Measurements from ENCODE around the gene UBQLN4.

DNA sequence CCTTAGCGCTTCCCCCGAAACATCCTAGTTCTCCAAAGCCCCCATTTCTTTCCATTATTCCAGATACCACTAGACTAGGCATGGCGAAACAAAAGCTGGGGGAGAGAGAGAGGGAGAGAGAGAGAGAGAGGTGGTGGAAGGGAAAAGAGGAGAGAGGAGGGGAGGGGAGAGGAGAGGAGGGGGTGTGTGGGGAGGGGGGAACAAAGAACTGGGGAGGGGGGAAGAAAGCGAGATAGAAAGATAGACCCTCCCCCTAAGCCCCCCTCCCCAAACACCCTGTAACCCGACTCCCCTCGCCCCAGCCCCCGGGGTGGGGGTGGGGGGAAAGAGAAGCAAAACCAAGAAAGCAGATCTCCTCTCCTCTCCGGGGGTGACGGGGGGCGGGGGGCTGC lies 28.3 kb upstream of the UBQLN4 start:
- TF ChIP-seq, protein P1, sequence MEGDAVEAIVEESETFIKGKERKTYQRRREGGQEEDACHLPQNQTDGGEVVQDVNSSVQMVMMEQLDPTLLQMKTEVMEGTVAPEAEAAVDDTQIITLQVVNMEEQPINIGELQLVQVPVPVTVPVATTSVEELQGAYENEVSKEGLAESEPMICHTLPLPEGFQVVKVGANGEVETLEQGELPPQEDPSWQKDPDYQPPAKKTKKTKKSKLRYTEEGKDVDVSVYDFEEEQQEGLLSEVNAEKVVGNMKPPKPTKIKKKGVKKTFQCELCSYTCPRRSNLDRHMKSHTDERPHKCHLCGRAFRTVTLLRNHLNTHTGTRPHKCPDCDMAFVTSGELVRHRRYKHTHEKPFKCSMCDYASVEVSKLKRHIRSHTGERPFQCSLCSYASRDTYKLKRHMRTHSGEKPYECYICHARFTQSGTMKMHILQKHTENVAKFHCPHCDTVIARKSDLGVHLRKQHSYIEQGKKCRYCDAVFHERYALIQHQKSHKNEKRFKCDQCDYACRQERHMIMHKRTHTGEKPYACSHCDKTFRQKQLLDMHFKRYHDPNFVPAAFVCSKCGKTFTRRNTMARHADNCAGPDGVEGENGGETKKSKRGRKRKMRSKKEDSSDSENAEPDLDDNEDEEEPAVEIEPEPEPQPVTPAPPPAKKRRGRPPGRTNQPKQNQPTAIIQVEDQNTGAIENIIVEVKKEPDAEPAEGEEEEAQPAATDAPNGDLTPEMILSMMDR (conservative IDR thresholded peaks at IDR 0.05; ENCODE audit: low read length) = no peak
- no peak for TF ChIP-seq EZH2phosphoT487 (IDR thresholded peaks at IDR 0.05; ENCODE audit: borderline replicate concordance)
